DMS 273 (cell line): ENCODE results near the gene RTBDN.

ENCODE experiments used
- DNase-seq: peaks from one replicate; lab custom pipeline; 2025; ENCODE audit not compliant: unreplicated experiment; lab: John Stamatoyannopoulos, UW

Gene RTBDN

DNA sequence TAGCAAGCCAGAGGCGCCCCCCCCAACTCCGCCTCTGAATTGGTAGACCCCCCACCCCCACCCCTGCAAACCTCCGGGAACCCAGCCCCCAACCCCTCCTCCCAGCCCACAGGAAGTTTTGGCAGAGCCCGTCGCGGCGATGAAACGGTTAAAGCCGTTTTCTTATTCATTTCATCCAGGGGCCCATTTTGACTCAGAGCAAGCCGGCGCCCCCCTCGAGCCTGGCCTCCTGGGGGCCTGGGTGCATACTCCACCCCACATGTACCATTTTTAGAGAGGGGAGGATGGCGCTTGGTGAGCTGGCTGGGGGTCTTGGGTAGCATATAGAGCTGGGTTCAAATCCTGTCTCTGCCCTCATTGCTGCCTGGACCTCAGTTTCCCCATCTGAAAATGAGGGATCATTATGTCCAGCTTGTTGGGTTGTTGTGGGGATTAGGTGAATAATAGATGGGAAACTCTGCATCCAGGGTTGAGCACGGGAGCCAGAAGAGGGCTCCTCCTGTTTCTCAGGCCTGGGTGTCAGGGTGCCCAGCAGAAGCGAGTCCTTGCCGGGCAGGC, 51.0 kb downstream of the RTBDN start:
- DNase-seq, result peak; percentile 51

- peak; percentile 92 for DNase-seq
These were observed 51.7 kb downstream of the RTBDN start for GRCh38 chr19:12782424-12783290.

GRCh38 chr19:12782174-12782423, 52.3 kb downstream of the RTBDN start:
- no peak for DNase-seq

DNA sequence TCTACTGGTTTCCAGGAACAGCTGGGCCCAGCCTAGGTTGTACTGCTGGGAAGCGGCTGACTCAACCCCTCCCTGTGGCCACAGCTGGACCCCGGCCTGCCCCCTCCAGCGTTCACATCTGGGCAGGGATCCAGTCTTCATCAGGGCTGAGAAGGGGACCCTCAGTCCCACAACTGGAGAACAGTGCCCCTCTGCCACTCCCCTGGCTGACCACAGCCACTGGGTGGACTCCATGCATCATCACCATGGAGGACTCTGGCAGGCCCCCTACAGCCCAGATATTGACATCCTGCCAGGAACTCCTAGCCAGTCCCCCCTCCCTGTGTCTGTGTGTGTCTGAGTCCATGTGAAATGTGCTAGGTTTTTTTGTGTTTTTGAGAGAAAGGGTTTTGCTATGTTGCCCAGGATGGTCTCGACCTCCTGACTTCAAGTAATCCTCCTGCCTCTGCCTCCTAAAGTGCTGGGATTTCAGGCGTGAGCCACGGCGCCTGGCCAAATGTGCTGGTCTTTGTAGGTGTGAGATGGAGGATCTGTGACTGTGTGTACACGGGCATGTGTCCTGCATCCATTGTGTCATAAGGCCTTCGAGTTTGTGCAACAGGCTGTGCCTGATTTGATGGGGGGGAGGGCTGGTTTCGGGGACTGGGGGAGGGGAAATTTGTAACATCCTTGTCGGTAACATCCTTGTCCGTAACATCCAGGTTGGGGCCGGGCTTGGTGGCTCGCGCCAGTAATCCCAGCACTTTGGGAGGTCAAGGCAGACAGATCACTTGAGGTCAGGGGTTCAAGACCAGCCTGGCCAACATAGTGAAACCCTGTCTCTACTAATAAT, 55.0 kb downstream of the RTBDN start:
- DNase-seq, result peak; percentile 81

- DNase-seq, result no peak
These were observed 55.5 kb downstream of the RTBDN start for GRCh38 chr19:12778905-12779161.

GRCh38 chr19:12778017-12778904, 56.1 kb downstream of the RTBDN start:
- peak; percentile 92 for DNase-seq

DNA sequence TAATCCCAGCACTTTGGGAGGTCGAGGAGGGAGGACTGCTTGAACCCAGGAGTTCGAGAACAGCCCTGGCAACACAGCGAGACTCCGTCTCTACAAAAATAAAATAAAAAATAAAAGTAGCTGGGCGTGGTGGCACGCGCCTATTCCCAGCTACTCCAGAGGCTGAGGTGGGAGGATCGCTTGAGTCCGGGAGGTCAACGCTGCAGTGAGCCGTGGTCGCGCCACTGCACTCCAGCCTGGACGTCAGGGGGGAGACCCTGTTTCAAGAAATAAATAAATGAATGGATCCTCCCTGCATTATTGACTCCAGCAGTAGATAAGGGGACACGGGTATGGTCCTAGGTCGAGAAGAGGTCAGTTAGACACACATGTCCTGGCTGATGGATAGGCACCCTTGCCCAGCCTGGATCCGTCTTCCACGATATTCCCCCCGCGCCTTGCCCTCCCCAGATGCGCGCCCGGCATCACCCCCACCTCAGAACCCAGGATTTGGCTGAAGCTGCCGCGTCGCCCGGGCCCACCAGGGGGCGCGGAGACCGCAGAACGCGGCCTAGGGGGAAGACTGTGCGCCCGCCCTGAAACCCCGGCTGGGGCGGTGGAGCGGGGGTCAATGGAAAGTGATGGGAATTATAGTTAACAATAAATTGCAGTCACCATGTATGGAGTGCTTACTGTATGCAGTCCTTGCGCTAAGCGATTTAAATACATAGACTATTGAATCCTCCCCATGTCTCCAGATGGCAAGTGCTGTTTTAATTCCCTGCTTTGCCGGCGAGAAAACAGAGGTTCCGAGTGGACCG, 57.0 kb downstream of the RTBDN start:
- DNase-seq, result peak; percentile 96
